ENCODE results near the gene B4GALNT1.
A peak's percentile ranks its signal among the peaks of the same experiment; 100 is the strongest.
"Not testable (repeated sequence)": the region's sequence is repeated elsewhere in the genome, so short reads cannot be mapped to it uniquely, and the experiment has no call there.

Gene B4GALNT1

GRCh38 chr12:57620936-57621496, 12.0 kb downstream of the B4GALNT1 start:
- DNase-seq (ENCODE audit: low read depth) = no peak

DNA sequence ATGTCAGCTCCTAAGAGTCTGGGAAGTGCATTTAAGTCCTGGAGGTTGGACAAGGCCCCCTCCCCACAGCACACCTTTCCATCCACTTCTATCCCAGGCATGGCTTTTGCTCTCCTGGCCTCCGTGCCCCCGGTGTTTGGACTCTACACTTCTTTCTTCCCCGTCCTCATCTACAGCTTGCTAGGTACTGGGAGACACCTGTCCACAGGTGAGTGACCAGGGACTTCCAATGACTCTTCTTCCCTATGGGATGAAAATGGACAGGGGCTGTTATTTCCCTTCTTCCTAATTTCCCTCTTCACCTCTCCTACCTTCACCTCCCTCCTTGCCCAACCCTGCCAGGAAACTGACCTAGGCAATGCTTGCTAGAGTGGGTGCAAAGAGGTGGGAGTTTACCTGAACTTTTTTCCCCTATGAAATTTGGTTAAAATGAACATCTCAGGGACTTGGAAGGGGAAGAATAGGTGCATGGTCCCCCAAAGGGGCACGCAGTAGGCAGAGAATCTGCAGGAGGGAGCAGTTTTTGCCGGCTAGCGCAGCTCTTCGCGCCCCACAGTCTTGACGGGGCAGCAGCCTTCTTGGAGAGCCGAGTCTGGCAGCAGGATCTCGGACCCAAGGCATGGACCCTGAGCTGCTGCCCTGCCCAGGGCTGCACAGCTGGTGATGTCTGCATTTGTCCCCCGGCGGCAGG, 12.6 kb downstream of the B4GALNT1 start:
- no peak for DNase-seq (ENCODE audit: low read depth)

- no peak for DNase-seq (ENCODE audit: low read depth)
Measured at GRCh38 chr12:57619434-57620244, 13.4 kb downstream of the B4GALNT1 start.

GRCh38 chr12:57618966-57619433, 14.0 kb downstream of the B4GALNT1 start:
- DNase-seq (ENCODE audit: low read depth) = no peak

GRCh38 chr12:57618431-57618830, 14.6 kb downstream of the B4GALNT1 start:
- DNase-seq (ENCODE audit: low read depth) = not testable (repeated sequence)

DNA sequence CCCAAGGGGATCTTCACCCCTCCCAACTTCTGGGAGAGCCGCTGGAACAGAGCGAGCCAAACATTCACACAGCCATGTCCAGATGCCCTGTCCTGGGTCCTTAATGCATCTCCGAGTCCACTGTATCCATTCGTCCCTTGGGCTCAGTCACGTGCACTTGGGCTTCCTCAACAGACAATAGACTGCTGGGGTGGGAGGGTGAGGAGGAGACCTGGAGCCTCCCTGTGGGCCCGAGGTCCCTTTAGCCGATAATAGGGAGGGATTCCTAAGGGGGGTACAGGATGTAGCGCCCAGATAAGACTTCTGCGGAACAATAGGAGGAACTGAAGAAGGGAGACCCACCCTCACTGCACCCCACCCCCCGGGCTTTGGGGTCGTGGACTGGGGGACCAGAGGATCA, 15.1 kb downstream of the B4GALNT1 start:
- no peak for DNase-seq (ENCODE audit: low read depth)

- peak; percentile 56 for DNase-seq (ENCODE audit: low read depth)
Measured at GRCh38 chr12:57616383-57617101, 16.5 kb downstream of the B4GALNT1 start.

GRCh38 chr12:57615637-57616036, 17.4 kb downstream of the B4GALNT1 start:
- DNase-seq (ENCODE audit: low read depth) = no peak

GRCh38 chr12:57614948-57615500, 18.0 kb downstream of the B4GALNT1 start:
- DNase-seq (ENCODE audit: low read depth) = no peak

DNA sequence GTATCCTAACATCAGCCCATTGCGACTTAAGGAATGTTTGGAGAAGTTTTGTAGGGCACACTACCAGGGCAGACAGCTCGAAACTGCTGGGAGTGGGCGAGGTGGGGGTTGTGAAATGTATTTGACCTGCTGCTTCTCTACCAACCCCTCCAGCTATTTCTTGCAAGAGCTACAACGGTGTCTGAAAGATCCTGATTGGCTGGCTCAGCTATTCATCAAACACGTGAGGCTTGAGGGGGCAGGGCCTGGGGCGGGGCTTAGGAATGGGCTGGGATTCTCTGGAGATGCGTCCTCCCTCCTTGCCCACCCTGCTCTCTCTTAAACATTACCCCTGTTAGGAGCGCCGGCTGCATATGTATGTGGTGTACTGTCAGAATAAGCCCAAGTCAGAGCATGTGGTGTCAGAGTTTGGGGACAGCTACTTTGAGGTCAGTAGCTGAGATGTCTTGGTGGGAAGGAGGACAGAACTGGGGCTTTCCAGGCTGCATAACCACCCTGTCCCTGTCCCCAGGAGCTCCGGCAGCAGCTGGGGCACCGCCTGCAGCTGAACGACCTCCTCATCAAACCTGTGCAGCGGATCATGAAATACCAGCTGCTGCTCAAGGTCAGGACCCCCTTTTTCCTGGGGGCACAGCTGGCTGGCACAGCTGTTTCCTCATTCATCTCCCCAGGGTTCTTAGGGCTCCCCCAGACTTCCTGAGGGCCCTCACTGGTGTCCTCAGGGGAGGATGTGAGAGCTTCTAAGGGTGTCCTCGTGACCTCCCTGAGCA, 18.6 kb downstream of the B4GALNT1 start:
- DNase-seq (ENCODE audit: low read depth) = no peak

- no peak for DNase-seq (ENCODE audit: low read depth)
Measured at GRCh38 chr12:57613427-57614109, 19.4 kb downstream of the B4GALNT1 start.

DNA sequence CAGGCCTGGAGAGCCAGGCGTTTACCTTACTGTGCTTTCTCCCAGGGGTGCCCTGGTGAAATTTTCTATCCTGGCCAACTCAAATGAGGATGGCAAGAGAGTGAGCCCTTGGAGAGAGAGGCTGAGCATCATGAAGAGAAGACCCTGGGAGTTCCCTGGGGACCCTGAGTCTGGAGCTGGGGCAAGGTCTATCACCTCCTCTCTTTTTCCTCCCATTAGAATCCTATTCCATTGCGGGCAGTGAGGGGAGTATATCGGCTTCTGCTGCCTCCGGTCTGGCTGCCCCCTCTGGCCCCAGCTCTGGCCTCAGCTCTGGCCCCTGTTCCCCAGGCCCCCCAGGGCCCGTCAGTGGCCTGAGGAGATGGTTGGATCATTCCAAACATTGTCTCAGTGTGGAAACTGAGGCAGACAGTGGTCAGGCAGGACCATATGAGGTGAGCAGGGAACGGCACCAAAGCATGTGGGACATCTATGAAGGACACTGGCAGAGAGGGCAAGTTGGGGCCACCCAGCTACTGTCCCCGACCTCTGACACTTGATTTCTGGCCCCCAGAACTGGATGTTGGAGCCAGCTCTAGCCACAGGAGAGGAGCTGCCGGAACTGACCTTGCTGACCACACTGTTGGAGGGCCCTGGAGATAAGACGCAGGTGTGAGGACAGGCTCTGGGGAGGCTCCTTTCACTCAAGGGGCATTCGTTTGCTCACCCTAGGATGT, 20.1 kb downstream of the B4GALNT1 start:
- no peak for DNase-seq (ENCODE audit: low read depth)

GRCh38 chr12:57611827-57612710, 20.9 kb downstream of the B4GALNT1 start:
- no peak for DNase-seq (ENCODE audit: low read depth)

- DNase-seq (ENCODE audit: low read depth) = no peak
Measured at GRCh38 chr12:57611108-57611826, 21.7 kb downstream of the B4GALNT1 start, which contains the start of gene ARHGEF25. TSS of gene ARHGEF25 (plus strand) at chr12:57611435. CDS start at chr12:57611895, 460 bp downstream.

GRCh38 chr12:57610554-57611107, 22.4 kb downstream of the B4GALNT1 start:
- no peak for DNase-seq (ENCODE audit: low read depth)

DNA sequence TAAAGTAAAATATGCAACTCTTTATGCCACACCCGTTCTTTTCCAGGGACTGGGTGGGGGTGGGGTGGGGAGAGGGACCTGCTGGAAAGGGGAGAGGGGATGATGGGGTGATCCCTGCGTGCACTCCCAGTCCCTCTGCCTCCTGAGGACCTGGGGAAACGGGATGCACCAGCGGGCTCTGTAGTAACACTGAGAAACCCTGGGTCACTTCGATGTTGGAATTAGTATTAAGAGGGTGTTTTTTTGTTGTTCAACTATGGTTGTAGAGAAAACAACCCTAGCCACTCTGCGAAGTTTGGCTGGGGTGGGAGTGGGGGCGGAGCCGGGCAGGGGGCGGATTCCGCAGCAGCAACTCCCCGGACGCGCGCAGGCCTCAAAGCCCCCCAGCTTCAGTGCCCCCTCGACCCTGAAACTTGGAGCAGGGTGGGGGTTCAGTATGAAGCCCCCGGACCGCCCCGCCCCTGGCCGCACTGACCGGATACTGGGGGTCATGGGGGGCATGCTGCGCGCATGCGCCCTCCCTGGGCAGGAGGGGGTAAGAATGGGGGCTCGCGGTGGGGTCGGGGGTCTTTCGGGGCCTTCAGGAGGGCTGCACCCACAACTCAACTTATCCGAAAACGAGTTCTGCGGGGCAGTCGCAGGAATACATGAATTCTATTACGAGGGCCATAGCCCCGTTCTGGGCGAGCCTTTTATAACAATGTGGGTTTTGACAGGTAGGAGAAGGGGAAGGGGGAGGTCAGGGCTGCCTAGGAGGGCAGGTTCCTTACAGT, 23.0 kb downstream of the B4GALNT1 start:
- no peak for DNase-seq (ENCODE audit: low read depth)
